HL-60 (cell line): ENCODE results near the gene TTLL11.

Experiments
- CTCF ChIP-seq: IDR thresholded peaks from one replicate; pipeline ENCODE4 v1.5.1; 2011; ENCODE audit warnings: low read length, control low read depth, inconsistent platforms; ENCODE audit not compliant: insufficient read depth
- POLR2AphosphoS5 ChIP-seq: IDR thresholded peaks from 2 replicates; pipeline ENCODE4 v1.6.1; 2012; ENCODE audit warnings: low read depth
- REST ChIP-seq: IDR thresholded peaks from 2 replicates; pipeline ENCODE4 v1.6.1; 2012; ENCODE audit warnings: low read depth; ENCODE audit not compliant: insufficient replicate concordance
- SPI1 ChIP-seq: IDR thresholded peaks from 2 replicates; pipeline ENCODE4 v1.6.1; 2012; ENCODE audit warnings: low read depth, mild to moderate bottlenecking, borderline replicate concordance

- TF ChIP-seq SPI1 = no peak
- TF ChIP-seq POLR2AphosphoS5 = no peak
- no peak for TF ChIP-seq CTCF
- no peak for TF ChIP-seq REST
Measured at GRCh38 chr9:121906074-121906870, 186.8 kb downstream of the TTLL11 start.
